ENCODE data around the gene GPR84.
A peak's percentile ranks its signal among the peaks of the same experiment; 100 is the strongest.

GPR84 gene

GRCh38 chr12:54364413-54364812 lies at the start of gene GPR84:
Gene GPR84, minus strand, starts transcription at chr12:54364486. Its CDS starts 635 bp downstream, at chr12:54363851.
- no peak for DNase-seq

- peak; percentile 80 for DNase-seq
Observed at GRCh38 chr12:54413284-54414190, 49.3 kb upstream of the GPR84 start.

GRCh38 chr12:54412786-54413185 lies 48.5 kb upstream of the GPR84 start:
- no peak for DNase-seq

GRCh38 chr12:54412348-54412747 lies 48.1 kb upstream of the GPR84 start:
- no peak for DNase-seq

GRCh38 chr12:54411391-54412241 lies 47.3 kb upstream of the GPR84 start:
- peak; percentile 72 for DNase-seq

- no peak for DNase-seq
Observed at GRCh38 chr12:54409267-54409666, 45.0 kb upstream of the GPR84 start.

GRCh38 chr12:54407183-54407905 lies 43.1 kb upstream of the GPR84 start:
- DNase-seq, result no peak

GRCh38 chr12:54405573-54405972 lies 41.3 kb upstream of the GPR84 start:
- no peak for DNase-seq

- DNase-seq, result no peak
Observed at GRCh38 chr12:54405106-54405505, 40.8 kb upstream of the GPR84 start.

- peak; percentile 84 for DNase-seq
Observed at GRCh38 chr12:54404061-54405004, 40.0 kb upstream of the GPR84 start.

- no peak for DNase-seq
Observed at GRCh38 chr12:54401119-54401518, 36.8 kb upstream of the GPR84 start.

GRCh38 chr12:54398995-54399793 lies 34.9 kb upstream of the GPR84 start:
- peak; percentile 97 for DNase-seq

- DNase-seq, result no peak
Observed at GRCh38 chr12:54398218-54398617, 33.9 kb upstream of the GPR84 start.

GRCh38 chr12:54397157-54397556 lies 32.9 kb upstream of the GPR84 start:
- no peak for DNase-seq

- DNase-seq, result no peak
Observed at GRCh38 chr12:54395545-54395944, 31.3 kb upstream of the GPR84 start.

GRCh38 chr12:54394986-54395385 lies 30.7 kb upstream of the GPR84 start:
- DNase-seq, result no peak

GRCh38 chr12:54394281-54394719 lies 30.0 kb upstream of the GPR84 start:
- peak; percentile 68 for DNase-seq

GRCh38 chr12:54393743-54394142 lies 29.5 kb upstream of the GPR84 start:
- DNase-seq, result no peak

GRCh38 chr12:54393207-54393609 lies 28.9 kb upstream of the GPR84 start:
- DNase-seq, result no peak

GRCh38 chr12:54392485-54393206 lies 28.4 kb upstream of the GPR84 start:
- no peak for DNase-seq

All from activated CD8-positive, alpha-beta memory T cell treated with anti-CD3 and anti-CD28 coated beads for 24 hours (primary cell).